Stimulated activated CD4-positive, alpha-beta T cell treated with anti-CD3 and anti-CD28 coated beads, Interleukin-4, amount 100 ng/mL, for 24 hours (primary cell): Measurements from ENCODE around the gene IL12B.
A peak's percentile ranks its signal among the peaks of the same experiment; 100 is the strongest.
"Not testable (repeated sequence)": the region's sequence is repeated elsewhere in the genome, so short reads cannot be mapped to it uniquely, and the experiment has no call there.

ENCODE experiments used
- DNase-seq: peaks from one replicate; pipeline ENCODE4 v3.0.0-alpha.2; 2020

IL12B gene

DNA sequence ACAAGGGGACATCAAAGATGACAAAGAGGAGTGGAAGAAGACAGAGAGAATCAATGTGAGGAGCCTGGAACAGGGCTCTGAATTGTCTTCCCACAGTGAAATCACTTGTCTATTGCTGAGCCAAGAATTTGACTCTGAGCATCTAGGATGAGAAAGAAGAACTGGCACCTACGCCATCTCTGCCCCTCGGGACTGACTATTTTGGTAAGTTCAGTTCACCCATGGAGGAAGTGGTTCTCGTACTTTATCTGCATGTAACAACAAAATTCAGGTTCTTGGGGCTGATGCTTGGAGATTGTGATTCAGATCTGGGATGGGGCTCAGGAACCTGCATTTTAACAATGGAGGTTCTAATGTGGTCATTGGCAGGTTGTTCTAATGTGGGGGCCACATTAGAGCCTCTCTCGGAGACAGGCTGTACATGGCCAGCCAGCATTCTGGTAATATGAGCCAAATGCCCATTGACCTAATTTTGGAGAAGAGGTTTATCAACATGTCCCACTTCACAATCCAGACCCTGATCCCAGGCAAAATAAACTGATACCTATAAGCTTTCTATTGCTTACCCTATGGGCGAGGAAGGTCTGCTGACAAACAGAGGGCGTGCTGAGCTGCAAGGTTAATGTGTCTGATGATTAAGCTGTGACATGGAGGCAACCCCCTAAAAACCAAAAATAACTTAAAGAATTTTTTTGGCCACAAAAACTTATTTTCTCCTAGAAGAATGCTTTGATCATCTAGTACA lies 2.7 kb upstream of the IL12B start:
- no peak for DNase-seq

GRCh38 chr5:159331093-159331973 lies 1.0 kb upstream of the IL12B start:
- peak; percentile 76 for DNase-seq

DNA sequence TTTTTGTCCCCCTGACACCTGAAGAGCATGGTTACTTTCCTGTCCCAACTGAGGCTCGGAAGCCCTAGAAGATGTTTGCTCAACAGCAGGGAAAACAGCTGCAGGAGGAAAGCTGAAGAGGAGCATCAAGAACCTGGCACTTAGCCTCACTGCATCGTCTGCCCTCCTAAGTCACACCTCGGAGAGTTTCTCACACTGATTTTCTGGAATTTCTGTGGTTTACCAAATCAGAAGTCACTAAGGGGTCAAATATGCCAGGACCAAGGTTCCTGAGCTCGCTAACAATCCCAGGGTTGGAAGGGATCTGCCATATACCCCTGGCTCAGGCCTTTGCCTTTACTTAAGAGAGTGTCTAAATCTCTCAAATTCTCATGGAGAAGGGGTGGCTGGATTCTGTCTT lies 5.3 kb downstream of the IL12B start:
- DNase-seq = no peak

GRCh38 chr5:159324102-159324755 lies 6.1 kb downstream of the IL12B start:
- no peak for DNase-seq

- DNase-seq = no peak
Observed at GRCh38 chr5:159322180-159322579, 8.1 kb downstream of the IL12B start.

DNA sequence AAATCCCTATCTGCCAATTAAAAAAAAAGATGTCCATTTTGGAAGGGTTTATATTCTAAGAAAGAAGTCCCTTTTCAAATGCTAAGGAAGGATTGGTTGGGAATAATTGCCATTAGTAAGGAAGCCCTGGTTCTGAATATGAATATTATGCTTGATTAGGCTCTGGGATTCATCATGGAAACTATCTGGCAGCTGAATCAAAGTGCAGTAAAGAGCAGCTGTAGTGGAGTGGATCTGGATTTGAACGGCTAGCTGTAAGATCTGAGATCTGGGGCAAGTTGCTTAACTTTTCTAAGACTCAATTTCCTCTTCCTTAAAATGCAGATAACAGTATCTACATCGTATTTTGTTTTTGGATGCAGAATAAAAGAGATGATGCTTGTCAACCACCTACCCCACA lies 10.5 kb downstream of the IL12B start:
- no peak for DNase-seq

GRCh38 chr5:159319363-159319762 lies 10.9 kb downstream of the IL12B start:
- DNase-seq = no peak

- DNase-seq = no peak
Observed at GRCh38 chr5:159318448-159318847, 11.8 kb downstream of the IL12B start.

DNA sequence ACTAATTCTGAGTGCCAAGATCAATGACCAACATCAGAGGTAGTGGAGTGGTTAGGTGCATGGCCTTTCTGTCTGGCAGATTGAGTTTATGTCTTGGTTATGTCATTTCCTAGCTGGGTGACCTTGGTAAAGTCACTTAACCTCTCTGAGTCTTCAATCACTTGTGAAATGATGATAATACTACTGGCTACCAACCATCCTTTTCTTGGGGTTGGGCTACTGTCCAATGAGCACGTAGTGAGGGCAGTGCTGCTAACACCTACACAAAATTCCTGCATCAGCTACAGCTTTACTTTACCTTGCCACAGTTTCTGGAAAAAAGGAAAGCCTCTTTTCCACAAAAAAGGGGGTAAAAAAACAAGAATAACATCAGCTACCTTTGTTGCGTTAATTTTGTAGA lies 12.4 kb downstream of the IL12B start:
- DNase-seq = no peak

DNA sequence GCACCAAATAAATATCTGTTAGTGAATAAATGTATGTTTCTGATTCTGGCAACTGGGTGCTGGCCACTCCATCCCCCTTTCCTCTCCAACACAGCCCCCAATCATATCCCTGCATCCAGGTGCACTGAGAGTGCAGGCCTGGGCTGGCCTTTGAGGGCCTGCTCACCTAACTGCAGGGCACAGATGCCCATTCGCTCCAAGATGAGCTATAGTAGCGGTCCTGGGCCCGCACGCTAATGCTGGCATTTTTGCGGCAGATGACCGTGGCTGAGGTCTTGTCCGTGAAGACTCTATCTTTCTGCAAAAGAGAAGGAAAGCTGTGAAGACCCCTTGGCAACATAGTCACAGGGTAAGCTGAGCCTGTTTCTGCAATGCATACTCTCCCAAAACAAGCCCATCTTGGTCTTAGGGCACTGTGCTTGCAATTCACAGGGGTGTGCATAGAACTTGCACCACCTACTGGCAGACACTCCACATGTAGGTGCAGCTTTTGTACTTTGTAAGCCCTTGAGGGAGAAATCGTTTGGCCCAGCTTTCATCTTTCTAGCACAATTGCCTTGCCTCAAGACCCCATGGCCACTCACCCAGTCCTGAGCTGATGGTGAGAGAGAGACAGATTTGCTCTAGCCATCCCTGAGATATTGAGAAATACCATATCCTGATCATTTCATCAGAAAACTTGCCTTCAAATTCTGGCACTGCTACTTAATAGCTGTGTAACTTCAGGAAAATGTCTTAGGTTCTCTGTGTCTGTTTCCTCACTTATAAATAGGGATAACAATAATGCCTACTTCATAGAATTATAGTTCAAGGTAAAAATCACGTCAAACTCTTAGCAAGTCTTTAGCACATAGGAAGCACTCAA lies 13.5 kb downstream of the IL12B start:
- peak; percentile 51 for DNase-seq

DNA sequence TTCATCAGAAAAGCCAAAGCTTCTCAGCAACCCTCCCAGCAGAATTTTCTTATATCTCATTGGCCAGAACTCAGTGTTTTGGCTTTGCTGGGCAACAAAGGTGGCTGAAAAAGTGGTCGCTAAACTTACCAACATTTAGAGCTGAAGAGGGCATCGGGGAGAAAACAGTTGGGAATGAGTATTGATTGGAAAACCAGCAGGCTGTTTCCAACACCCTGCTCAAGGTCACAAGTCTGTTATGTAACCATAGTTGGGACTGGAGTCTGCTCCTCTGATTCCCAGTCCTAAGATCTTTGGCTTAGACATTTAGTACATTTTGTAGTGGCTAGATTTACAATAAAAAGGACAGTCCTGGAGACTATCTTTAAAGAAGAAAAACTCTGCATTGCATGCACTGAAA lies 17.1 kb downstream of the IL12B start:
- no peak for DNase-seq

GRCh38 chr5:159311063-159311462 lies 19.2 kb downstream of the IL12B start:
- no peak for DNase-seq

DNA sequence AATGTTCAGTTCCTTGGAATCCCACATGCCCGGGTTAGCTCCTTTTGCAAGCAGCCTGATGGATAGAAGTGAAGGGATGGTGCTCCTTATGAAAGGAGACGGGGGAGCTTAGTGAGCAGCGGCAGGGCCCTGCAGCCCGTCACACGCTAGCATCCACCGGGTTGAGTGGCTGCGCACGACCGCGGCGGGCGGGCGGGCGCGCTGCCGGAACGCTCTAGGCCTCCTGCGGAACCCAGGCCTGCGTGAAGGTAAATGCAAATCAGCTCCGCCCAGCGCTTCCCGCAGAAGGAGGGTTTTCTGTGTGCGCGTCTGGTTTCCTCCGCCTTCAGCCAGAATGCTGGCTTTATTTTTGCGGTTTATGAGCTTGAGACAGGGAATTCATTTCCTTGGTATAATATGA lies 19.8 kb downstream of the IL12B start:
- DNase-seq = peak; percentile 27

- no peak for DNase-seq
Observed at GRCh38 chr5:159309689-159310433, 20.4 kb downstream of the IL12B start.

GRCh38 chr5:159304961-159305595 lies 25.2 kb downstream of the IL12B start:
- DNase-seq = no peak

DNA sequence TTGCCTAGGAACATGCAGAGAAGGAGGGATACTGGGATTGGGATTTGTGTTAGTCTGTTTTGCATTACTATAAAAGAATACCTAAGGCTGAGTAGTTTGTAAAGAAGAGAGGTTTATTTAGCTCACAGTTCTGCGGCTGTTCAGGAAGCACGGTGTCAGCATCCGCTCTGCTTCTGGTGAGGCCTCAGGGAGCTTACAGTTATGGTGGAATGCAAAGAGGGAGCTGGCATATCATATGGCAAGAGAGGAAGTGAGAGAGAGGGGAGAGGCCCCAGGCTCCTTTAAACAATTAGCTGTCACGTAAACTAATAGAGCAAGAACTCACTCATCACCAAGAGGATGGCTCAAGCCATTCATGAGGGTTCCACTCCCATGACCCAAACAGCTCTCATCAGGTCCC lies 27.0 kb downstream of the IL12B start:
- no peak for DNase-seq

DNA sequence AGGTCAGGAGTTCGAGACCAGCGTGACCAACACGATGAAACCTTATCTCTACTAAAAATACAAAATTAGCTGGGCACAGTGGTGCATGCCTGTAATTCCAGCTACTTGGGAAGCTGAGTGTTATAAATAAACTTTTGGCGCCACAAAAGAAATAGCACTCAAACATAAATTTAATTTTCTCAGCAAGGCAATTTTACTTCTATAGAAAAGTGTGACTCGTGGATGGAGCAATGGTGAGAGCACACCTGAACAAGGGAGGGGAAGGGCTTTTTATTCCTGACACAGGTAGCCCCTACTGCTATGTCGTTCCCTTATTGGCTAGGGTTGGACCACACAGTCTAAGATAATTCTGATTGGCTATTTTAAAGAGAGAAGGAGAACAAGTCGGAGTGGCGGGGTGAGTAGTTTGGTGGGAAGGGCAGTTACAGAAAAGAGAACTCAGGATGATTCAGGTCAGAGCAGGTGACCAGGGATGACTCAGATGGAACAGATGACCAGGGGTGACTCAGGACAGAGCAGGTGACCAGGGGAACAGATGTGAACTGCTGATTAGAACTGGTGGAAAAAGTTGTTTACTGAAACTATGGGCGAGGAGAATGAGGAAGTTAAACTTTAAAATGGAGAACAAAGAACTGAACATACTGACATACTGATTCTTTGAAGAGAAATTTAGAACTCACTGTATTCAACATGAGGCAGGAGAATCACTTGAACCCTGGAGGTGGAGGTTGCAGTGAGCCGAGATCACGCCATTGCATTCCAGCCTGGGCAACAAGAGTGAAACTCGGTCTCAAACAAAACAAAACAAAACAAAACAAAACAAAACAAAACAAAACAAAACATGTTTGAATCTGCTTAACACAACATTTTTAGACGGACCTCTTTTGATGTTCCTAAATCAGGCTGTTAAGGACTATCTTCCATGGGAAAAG lies 28.1 kb downstream of the IL12B start:
- DNase-seq = not testable (repeated sequence)

- no peak for DNase-seq
Observed at GRCh38 chr5:159301466-159301865, 28.8 kb downstream of the IL12B start.

GRCh38 chr5:159297300-159297699 lies 33.0 kb downstream of the IL12B start:
- not testable (repeated sequence) for DNase-seq

DNA sequence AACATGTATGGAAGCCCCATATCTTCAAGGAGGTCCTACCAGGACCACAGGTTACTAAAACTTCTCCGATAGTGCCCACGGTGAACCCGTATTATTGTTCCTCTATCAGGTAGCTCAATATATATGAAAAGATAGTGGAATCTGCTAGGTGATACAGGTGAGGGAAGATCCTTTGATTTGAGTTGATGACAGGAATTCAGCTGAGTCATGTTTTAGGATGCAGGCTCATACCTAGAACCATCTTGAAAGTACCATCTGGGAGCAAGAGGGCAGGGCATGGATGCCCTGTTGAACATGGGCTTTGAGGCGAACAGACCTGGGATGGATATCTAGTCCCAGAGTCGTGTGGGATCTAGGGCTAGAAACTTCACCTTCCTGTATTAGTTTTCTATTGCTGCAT lies 35.4 kb downstream of the IL12B start:
- DNase-seq = no peak
